WTC11 (cell line): Measurements from ENCODE around the gene VSNL1. TPM values are rescaled to one million over a fixed set of nuclear protein-coding genes. Genes with fewer than 3 reads are reported as not detected.

Experiments used
- ATAC-seq: fragments of 200-7000 bp; cut with Tn5 transposase; 2 replicates; pipeline ENCODE4 v1.10.0; 2021; ENCODE audit warnings: mild to moderate bottlenecking, moderate library complexity
- Bru-seq: library from RNA; stranded (reverse); fragments of 400-500 nt; gene quantifications from one replicate; lab custom pipeline; 2021; lab: Mats Ljungman, UMichigan
- CTCF ChIA-PET: fragments of 300-600 bp; sonication (Branson Sonifier 250); formaldehyde crosslinking; loops from one replicate; lab custom pipeline; 2021; ENCODE audit warnings: antibody characterized with exemption; lab: Charles Lee
- POLR2A ChIA-PET: fragments of 350-600 bp; sonication (Branson Sonifier 250); formaldehyde crosslinking; loops from one replicate; lab custom pipeline; 2021; ENCODE audit warnings: antibody characterized with exemption; lab: Charles Lee
- DNase-seq: peaks from one replicate; pipeline ENCODE4 v3.0.0; 2021; ENCODE audit warnings: low spot score
- H3K27ac Mint-ChIP-seq: 2 replicates; pipeline ENCODE4 v1.8.0; 2021; ENCODE audit warnings: mixed read lengths
- H3K27me3 Mint-ChIP-seq: 2 replicates; pipeline ENCODE4 v1.8.0; 2021; ENCODE audit warnings: low read depth, mild to moderate bottlenecking, moderate library complexity, mixed read lengths
- H3K36me3 Mint-ChIP-seq: 2 replicates; pipeline ENCODE4 v1.8.0; 2021; ENCODE audit warnings: mixed read lengths
- H3K4me1 Mint-ChIP-seq: 2 replicates; pipeline ENCODE4 v1.8.0; 2022; ENCODE audit warnings: mixed read lengths
- H3K4me3 Mint-ChIP-seq: 2 replicates; pipeline ENCODE4 v1.8.0; 2021; ENCODE audit warnings: mild to moderate bottlenecking, moderate library complexity, mixed read lengths
- H3K9me3 Mint-ChIP-seq: 2 replicates; pipeline ENCODE4 v1.8.0; 2021; ENCODE audit warnings: mixed read lengths
- ATF1 ChIP-seq: sonication (generic); formaldehyde crosslinking; IDR thresholded peaks from 2 replicates; pipeline ENCODE4 v1.8.1; 2023; ENCODE audit warnings: mild to moderate bottlenecking, moderate library complexity, missing genetic modification reagents
- CREB1 ChIP-seq: sonication (generic); formaldehyde crosslinking; IDR thresholded peaks from 2 replicates; pipeline ENCODE4 v1.8.0; 2023; ENCODE audit warnings: mild to moderate bottlenecking, missing genetic modification reagents
- E2F5 ChIP-seq: sonication (generic); formaldehyde crosslinking; IDR thresholded peaks from 2 replicates; pipeline ENCODE4 v1.8.1; 2022; ENCODE audit warnings: mild to moderate bottlenecking, moderate library complexity, missing genetic modification reagents
- FOXJ3 ChIP-seq: sonication (generic); formaldehyde crosslinking; IDR thresholded peaks from 2 replicates; pipeline ENCODE4 v1.9.0; 2021; ENCODE audit warnings: missing genetic modification reagents, mild to moderate bottlenecking, borderline replicate concordance
- GABPB1 ChIP-seq: sonication (generic); formaldehyde crosslinking; IDR thresholded peaks from 2 replicates; pipeline ENCODE4 v1.8.1; 2023; ENCODE audit warnings: mild to moderate bottlenecking, missing genetic modification reagents
- NFATC4 ChIP-seq: fragments of 250-450 bp; sonication (Bioruptor Pico); IDR thresholded peaks from 2 replicates; pipeline ENCODE4 v1.9.0; 2021; ENCODE audit warnings: mild to moderate bottlenecking
- NFE2L1 ChIP-seq: sonication (generic); formaldehyde crosslinking; IDR thresholded peaks from 2 replicates; pipeline ENCODE4 v1.8.1; 2023; ENCODE audit warnings: missing genetic modification reagents
- SMAD3 ChIP-seq: sonication (generic); formaldehyde crosslinking; IDR thresholded peaks from 2 replicates; pipeline ENCODE4 v1.8.0; 2022; ENCODE audit warnings: missing genetic modification reagents, mild to moderate bottlenecking, borderline replicate concordance
- STAT6 ChIP-seq: sonication (generic); formaldehyde crosslinking; conservative IDR thresholded peaks from 2 replicates; pipeline ENCODE4 v1.8.1; 2023; ENCODE audit warnings: mild to moderate bottlenecking, low read depth, missing genetic modification reagents, moderate library complexity
- TEAD1 ChIP-seq: sonication (generic); formaldehyde crosslinking; IDR thresholded peaks from 2 replicates; pipeline ENCODE4 v1.8.0; 2022; ENCODE audit warnings: mild to moderate bottlenecking, missing genetic modification reagents
- TEAD4 ChIP-seq: sonication (generic); formaldehyde crosslinking; IDR thresholded peaks from 2 replicates; pipeline ENCODE4 v1.8.0; 2022; ENCODE audit warnings: mild to moderate bottlenecking, missing genetic modification reagents
- ZBTB21 ChIP-seq: sonication (generic); formaldehyde crosslinking; IDR thresholded peaks from 2 replicates; pipeline ENCODE4 v1.8.1; 2023; ENCODE audit warnings: mild to moderate bottlenecking, missing genetic modification reagents, borderline replicate concordance
- ZBTB43 ChIP-seq: sonication (generic); formaldehyde crosslinking; IDR thresholded peaks from 2 replicates; pipeline ENCODE4 v1.8.1; 2023; ENCODE audit warnings: mild to moderate bottlenecking, missing genetic modification reagents
- ZNF232 ChIP-seq: sonication (generic); formaldehyde crosslinking; IDR thresholded peaks from 2 replicates; pipeline ENCODE4 v1.8.0; 2022; ENCODE audit warnings: mild to moderate bottlenecking, missing genetic modification reagents
- ZNF281 ChIP-seq: sonication (generic); formaldehyde crosslinking; IDR thresholded peaks from 2 replicates; pipeline ENCODE4 v1.8.0; 2023; ENCODE audit warnings: mild to moderate bottlenecking, missing genetic modification reagents
- ZNF317 ChIP-seq: sonication (generic); formaldehyde crosslinking; IDR thresholded peaks from 2 replicates; pipeline ENCODE4 v1.8.1; 2023; ENCODE audit warnings: low read depth, mild to moderate bottlenecking, moderate library complexity, missing genetic modification reagents, borderline replicate concordance
- long read RNA-seq, 3 experiments: library from RNA in 1 of 3; library from capped mRNA in 1 of 3; library from polyadenylated mRNA in 1 of 3; unstranded in 2 of 3; stranded (forward) in 1 of 3; transcript quantifications; one replicate each; pipeline ENCODE4 v2.0.0, GENCODE V29; 2021
- total RNA-seq: library from RNA; stranded (reverse); gene quantifications from 3 replicates; pipeline ENCODE4 v1.2.3, GENCODE V29; 2021
- TF ChIP-seq, protein P1 (sequence below): sonication (generic); formaldehyde crosslinking; IDR thresholded peaks from 2 replicates; pipeline ENCODE4 v1.8.1; 2023; ENCODE audit warnings: mild to moderate bottlenecking, moderate library complexity, missing genetic modification reagents
- TF ChIP-seq, protein P2 (sequence below): sonication (generic); formaldehyde crosslinking; IDR thresholded peaks from 2 replicates; pipeline ENCODE4 v1.8.0; 2022; ENCODE audit warnings: missing genetic modification reagents
- TF ChIP-seq, protein P3 (sequence below): fragments of 250-450 bp; sonication (Bioruptor Pico); IDR thresholded peaks from 2 replicates; pipeline ENCODE4 v2.1.2; 2022; ENCODE audit warnings: mild to moderate bottlenecking, moderate library complexity

VSNL1 gene
- total RNA-seq (78.4 to 83.6 TPM (median 82.4 TPM) in 3 replicates), Bru-seq, nascent RNA (percentile 94 among the genes with signal in this experiment)
- long read RNA-seq, experiment 1, transcript VSNL1-201 (4 exons, 1,892 nt) = major isoform, 232 of 286 reads
- long read RNA-seq, experiment 1, partial matches to known transcripts = 10 of 286 reads
- long read RNA-seq, experiment 1, other reads (novel, unspliced or antisense) = 44 of 286 reads
- long read RNA-seq, experiment 2, transcript VSNL1-201 (4 exons, 1,892 nt) = major isoform, 123 of 187 reads
- long read RNA-seq, experiment 2, partial matches to known transcripts = 45 of 187 reads
- long read RNA-seq, experiment 2, other reads (novel, unspliced or antisense) = 19 of 187 reads
- long read RNA-seq, experiment 3, transcript VSNL1-201 (4 exons, 1,892 nt) = major isoform, 396 of 466 reads
- long read RNA-seq, experiment 3, partial matches to known transcripts = 2 of 466 reads
- long read RNA-seq, experiment 3, other reads (novel, unspliced or antisense) = 68 of 466 reads

DNA sequence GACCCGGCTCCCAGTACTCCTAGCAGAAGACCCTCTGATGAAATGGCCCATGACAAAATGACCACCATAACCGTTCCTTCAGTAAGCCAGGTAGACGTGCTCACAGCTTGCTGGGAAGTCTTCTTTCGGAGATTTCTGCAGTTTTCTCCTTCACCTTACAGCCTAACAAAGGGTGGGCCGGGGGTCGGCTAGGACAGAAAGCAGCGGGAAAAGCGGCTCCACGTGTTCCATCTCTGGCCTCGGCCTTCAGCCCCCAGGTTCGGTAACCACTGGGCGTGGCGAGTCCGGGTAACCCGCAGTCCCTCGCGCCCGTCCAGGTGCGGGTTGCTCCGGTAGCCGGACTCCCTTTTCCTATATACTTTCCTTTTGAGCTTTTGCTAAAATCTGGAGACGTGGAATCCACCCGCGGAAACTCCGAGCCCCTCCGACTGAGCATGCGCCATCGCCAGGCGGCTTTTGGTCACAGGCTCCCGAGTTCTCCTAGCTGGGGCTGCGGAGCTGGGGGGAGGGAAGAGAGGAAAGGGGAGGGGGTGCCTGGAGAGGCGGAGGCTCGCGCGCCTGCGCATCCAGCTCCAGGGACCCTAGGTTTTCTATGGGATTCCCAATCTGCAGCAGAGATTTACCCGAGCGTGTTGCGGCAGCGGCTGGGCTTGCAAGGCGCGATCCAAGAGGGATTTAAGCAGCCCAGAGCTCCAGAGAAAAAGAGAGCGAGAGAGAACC, at the start of gene VSNL1:
TSS of gene VSNL1 (plus strand) at position 604 of the 720 bp plus-strand sequence. CDS start 51,379 bp downstream, outside the sequence.
- Mint-ChIP-seq H3K9me3 (no peaks in the 10 kb centered on the region), H3K4me1 (peaks cover 35% of the 10 kb centered on the region), H3K27me3 (peaks cover 8% of the 10 kb centered on the region), H3K27ac (peak within 1 kb of the TSS; percentile 95), H3K4me3 (peak within 1 kb of the TSS; percentile 93), H3K36me3 (peaks cover 7% of the 10 kb centered on the region)
- peak; percentile 67 for ATAC-seq
- ChIA-PET CTCF (interaction anchor here (0.7 to 1.3 kb wide), 6 partner anchors 11 to 131 kb away, joined by 3 to 9 read pairs (median 4); no protein-coding TSS in a partner anchor), POLR2A (interaction anchor here (0.7 to 1.4 kb wide), 6 partner anchors 14 to 214 kb away, joined by 3 to 6 read pairs (median 4); partner anchors contain the start of gene RAD51AP2)
- peak; percentile 95 for DNase-seq
- peak; percentile 64; the same call in 1 of the 2 replicates for TF ChIP-seq SMAD3 (CRISPR knock-in tag)
- TF ChIP-seq NFATC4 (CRISPR knock-in tag) = no peak
- 0 out of 2 replicates have a peak, but pooled peaks have one; percentile 23 for TF ChIP-seq ZNF281 (CRISPR knock-in tag)
- TF ChIP-seq ZNF232 (CRISPR knock-in tag) = peak; percentile 57
- peak; percentile 75; the same call in 1 of the 2 replicates for TF ChIP-seq ZBTB43 (CRISPR knock-in tag)
- peak; percentile 77; the same call in 1 of the 2 replicates for TF ChIP-seq NFE2L1 (CRISPR knock-in tag)
- TF ChIP-seq, protein P1, sequence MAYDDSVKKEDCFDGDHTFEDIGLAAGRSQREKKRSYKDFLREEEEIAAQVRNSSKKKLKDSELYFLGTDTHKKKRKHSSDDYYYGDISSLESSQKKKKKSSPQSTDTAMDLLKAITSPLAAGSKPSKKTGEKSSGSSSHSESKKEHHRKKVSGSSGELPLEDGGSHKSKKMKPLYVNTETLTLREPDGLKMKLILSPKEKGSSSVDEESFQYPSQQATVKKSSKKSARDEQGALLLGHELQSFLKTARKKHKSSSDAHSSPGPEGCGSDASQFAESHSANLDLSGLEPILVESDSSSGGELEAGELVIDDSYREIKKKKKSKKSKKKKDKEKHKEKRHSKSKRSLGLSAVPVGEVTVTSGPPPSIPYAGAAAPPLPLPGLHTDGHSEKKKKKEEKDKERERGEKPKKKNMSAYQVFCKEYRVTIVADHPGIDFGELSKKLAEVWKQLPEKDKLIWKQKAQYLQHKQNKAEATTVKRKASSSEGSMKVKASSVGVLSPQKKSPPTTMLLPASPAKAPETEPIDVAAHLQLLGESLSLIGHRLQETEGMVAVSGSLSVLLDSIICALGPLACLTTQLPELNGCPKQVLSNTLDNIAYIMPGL = no peak
- TF ChIP-seq CREB1 (CRISPR knock-in tag) = peak; percentile 72; the same call in 1 of the 2 replicates
- TF ChIP-seq STAT6 = no peak
- TF ChIP-seq, protein P2, sequence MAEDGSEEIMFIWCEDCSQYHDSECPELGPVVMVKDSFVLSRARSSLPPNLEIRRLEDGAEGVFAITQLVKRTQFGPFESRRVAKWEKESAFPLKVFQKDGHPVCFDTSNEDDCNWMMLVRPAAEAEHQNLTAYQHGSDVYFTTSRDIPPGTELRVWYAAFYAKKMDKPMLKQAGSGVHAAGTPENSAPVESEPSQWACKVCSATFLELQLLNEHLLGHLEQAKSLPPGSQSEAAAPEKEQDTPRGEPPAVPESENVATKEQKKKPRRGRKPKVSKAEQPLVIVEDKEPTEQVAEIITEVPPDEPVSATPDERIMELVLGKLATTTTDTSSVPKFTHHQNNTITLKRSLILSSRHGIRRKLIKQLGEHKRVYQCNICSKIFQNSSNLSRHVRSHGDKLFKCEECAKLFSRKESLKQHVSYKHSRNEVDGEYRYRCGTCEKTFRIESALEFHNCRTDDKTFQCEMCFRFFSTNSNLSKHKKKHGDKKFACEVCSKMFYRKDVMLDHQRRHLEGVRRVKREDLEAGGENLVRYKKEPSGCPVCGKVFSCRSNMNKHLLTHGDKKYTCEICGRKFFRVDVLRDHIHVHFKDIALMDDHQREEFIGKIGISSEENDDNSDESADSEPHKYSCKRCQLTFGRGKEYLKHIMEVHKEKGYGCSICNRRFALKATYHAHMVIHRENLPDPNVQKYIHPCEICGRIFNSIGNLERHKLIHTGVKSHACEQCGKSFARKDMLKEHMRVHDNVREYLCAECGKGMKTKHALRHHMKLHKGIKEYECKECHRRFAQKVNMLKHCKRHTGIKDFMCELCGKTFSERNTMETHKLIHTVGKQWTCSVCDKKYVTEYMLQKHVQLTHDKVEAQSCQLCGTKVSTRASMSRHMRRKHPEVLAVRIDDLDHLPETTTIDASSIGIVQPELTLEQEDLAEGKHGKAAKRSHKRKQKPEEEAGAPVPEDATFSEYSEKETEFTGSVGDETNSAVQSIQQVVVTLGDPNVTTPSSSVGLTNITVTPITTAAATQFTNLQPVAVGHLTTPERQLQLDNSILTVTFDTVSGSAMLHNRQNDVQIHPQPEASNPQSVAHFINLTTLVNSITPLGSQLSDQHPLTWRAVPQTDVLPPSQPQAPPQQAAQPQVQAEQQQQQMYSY (CRISPR knock-in tag) = peak; percentile 96
- 0 out of 2 replicates have a peak, but pooled peaks have one; percentile 21 for TF ChIP-seq ZNF317
- TF ChIP-seq, protein P3, sequence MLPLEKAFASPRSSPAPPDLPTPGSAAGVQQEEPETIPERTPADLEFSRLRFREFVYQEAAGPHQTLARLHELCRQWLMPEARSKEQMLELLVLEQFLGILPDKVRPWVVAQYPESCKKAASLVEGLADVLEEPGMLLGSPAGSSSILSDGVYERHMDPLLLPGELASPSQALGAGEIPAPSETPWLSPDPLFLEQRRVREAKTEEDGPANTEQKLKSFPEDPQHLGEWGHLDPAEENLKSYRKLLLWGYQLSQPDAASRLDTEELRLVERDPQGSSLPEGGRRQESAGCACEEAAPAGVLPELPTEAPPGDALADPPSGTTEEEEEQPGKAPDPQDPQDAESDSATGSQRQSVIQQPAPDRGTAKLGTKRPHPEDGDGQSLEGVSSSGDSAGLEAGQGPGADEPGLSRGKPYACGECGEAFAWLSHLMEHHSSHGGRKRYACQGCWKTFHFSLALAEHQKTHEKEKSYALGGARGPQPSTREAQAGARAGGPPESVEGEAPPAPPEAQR (CRISPR knock-in tag) = no peak
- TF ChIP-seq TEAD1 (CRISPR knock-in tag) = peak; percentile 70
- peak; percentile 66; the same call in 1 of the 2 replicates for TF ChIP-seq ATF1 (CRISPR knock-in tag)
- no peak for TF ChIP-seq TEAD4 (CRISPR knock-in tag)
- TF ChIP-seq FOXJ3 (CRISPR knock-in tag) = no peak
- peak; percentile 76; the same call in 1 of the 2 replicates for TF ChIP-seq E2F5 (CRISPR knock-in tag)
- TF ChIP-seq GABPB1 (CRISPR knock-in tag) = peak; percentile 54
- no peak for TF ChIP-seq ZBTB21 (CRISPR knock-in tag)
